Fibroblast of pulmonary artery (primary cell): ENCODE measurements around the gene LRRC7.

Experiments
- DNase-seq: peaks from one replicate; pipeline ENCODE4 v3.0.0-alpha.2; 2010; ENCODE audit warnings: low read depth
- H3K4me3 ChIP-seq: replicated peaks from 2 replicates; pipeline ENCODE4 v1.5.1; 2011; ENCODE audit warnings: low read depth, mild to moderate bottlenecking, control low read depth, low read length, moderate library complexity
- TF ChIP-seq, protein P1 (sequence below): IDR thresholded peaks from 2 replicates; pipeline ENCODE4 v1.5.1; 2011; ENCODE audit warnings: mild to moderate bottlenecking, control low read depth, low read length, inconsistent platforms; ENCODE audit errors: missing control alignments

LRRC7 gene

DNA sequence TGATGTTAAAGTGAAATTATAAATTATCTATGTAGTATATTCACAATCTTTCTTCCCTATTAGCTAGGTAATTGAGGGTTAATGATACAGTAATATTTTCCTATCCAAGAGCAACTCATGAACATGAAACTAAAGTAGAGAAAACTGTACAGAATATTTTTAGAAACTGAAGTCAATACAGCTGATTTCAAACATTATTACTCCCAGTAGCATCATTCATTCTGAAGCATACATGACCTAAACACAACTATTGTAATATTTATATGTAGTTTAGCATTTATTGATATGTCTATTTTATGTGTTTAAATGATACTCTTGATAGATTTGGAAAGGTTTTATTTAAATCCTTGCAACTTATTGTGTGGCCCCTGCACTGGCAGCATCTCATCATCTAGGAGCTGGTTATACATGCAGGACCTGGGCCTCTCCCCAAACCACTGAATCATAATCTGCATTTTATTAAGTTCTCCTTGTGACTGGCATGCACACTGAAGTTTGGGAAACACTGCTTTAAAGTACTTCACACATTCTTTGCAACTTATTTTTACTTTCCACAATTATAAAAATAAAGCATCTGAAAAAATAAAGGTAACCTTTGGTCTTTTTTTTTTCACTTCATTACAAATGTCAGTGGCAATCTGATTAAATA, 437.8 kb downstream of the LRRC7 start:
- H3K4me3 ChIP-seq, result no peak overlapping the region
- TF ChIP-seq, protein P1, sequence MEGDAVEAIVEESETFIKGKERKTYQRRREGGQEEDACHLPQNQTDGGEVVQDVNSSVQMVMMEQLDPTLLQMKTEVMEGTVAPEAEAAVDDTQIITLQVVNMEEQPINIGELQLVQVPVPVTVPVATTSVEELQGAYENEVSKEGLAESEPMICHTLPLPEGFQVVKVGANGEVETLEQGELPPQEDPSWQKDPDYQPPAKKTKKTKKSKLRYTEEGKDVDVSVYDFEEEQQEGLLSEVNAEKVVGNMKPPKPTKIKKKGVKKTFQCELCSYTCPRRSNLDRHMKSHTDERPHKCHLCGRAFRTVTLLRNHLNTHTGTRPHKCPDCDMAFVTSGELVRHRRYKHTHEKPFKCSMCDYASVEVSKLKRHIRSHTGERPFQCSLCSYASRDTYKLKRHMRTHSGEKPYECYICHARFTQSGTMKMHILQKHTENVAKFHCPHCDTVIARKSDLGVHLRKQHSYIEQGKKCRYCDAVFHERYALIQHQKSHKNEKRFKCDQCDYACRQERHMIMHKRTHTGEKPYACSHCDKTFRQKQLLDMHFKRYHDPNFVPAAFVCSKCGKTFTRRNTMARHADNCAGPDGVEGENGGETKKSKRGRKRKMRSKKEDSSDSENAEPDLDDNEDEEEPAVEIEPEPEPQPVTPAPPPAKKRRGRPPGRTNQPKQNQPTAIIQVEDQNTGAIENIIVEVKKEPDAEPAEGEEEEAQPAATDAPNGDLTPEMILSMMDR, result no peak
- no peak for DNase-seq

DNA sequence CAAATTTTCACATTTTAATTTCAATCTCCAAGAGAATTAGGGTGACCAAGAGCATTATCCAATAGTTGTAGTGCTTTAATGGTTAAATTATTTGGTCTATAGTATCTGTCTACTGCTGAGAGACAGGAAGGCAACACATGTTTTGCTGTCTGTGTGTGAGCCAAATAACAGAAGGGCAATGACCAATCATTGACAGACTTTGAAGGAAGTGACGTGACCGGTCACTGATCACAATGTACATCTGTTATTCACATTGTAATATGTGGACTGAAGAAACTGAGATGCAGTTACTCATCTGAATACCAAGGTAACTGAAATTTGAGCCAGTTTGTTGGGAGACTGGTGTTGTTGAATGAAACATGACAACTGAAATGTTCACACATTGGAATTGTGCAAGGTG, 440.9 kb downstream of the LRRC7 start:
- DNase-seq, result no peak
- H3K4me3 ChIP-seq, result no peak overlapping the region
- TF ChIP-seq, protein P1, result no peak

DNA sequence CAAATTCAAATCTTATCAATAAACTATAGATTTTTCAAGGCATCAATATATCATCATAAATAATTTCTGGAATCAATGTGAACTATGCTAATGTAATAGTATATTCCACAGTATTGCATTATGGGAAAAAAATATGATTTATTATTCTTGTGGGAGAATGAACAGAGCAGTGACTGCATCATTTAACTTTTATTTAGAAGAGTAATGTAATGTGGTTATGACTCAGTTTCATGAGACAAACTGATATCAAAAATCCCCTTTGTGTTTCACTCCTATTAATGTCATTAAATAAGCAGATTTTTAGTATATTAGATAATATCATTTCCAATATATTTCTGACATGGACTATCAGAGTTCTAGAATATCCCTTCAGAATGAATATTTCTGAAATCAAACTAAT, 450.0 kb downstream of the LRRC7 start:
- no peak overlapping the region for H3K4me3 ChIP-seq
- TF ChIP-seq, protein P1, result no peak
- DNase-seq, result no peak

DNA sequence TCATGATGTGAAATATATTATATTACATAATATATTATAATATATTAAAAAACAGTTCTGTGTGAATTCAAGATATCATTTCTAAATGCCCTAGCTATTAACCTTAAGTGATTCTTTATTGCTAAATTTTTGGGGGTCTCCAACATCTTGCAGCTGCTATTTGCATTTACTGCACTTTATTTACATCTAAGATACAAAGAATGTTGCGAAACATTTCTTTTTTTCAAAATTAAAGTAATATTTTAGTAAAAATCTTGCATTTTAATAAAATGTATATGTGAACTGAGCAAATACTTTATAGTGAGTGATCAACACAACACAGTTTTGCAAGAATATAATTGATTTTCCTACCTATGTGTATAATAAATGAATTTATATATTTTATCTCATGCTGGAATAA, 456.6 kb downstream of the LRRC7 start:
- no peak overlapping the region for H3K4me3 ChIP-seq
- TF ChIP-seq, protein P1, result no peak
- DNase-seq, result no peak

DNA sequence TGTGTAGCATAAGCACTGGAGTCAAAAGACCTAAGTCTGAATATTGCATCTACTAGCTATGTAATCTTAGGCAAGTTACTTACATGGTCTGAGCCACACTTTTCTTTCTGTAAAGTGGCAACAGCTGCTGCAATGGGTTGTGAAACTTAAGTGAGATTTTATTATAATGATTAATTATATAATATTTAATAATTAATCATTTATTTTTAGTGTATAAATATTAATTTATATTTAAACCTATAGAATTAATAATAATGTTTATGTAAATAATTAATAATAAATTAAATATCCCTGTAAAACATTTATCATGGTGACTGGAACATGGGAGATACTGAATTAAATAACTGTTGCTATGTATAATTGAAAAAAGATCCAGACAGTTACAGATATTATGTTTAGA, 457.3 kb downstream of the LRRC7 start:
- TF ChIP-seq, protein P1, result no peak
- H3K4me3 ChIP-seq, result no peak overlapping the region
- DNase-seq, result no peak

DNA sequence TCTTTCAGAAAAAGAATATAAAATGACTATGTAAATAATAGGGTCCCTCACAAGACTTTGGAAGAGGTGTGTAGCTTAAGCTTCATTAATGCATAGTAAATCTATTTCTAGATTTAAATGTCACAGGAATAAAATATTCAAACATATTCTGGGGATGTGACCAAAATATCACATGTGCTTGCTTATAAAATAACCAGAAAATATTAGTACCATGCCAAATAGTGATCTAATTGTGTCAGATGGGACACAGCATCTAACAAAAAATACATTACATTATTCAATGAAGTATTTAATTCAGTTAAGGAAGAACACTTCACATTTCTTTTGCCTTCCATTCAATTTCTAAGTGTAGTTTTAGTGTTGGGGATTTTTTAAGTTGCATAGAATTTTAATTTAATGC, 458.1 kb downstream of the LRRC7 start:
- DNase-seq, result no peak
- TF ChIP-seq, protein P1, result no peak
- no peak overlapping the region for H3K4me3 ChIP-seq

DNA sequence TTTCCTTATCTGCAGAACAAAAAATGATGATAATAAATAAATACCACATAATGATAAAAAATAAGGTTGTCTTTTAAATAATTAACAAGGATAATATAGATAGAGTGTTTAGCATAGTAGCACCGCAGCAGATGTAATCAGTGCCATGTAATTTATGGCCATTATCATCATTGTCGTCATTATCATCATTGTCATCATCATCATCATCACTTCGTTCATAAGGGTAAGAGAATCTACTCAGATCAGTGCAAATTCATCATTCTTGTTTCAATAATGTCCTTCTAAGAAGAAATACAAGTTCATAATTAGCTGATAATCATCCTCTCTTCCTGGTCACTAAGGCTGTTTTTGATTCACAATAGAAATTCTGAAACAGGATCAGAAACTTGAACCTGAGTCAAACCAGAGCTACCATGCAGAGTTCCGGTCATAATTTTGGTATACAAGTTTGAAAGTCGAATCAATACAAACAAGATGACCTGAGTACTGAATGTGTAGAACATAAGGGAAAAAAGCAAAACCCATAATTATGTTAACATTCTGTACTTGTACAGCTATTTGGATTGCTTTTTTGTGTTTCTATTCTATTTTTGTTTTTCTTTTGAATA, 465.6 kb downstream of the LRRC7 start:
- no peak for DNase-seq
- TF ChIP-seq, protein P1, result no peak

More for the DNA sequence above, 465.6 kb downstream of the LRRC7 start:
- no peak overlapping the region for H3K4me3 ChIP-seq
